ENCODE data around the gene STK11IP.

STK11IP gene

GRCh38 chr2:219629976-219630695 is 32.5 kb downstream of the STK11IP start:
- no peak for DNase-seq (ENCODE audit: low read depth)
- H3K4me3 ChIP-seq (ENCODE audit: low read depth, low read length), result no peak overlapping the region

- DNase-seq (ENCODE audit: low read depth), result no peak
Measured at GRCh38 chr2:219630770-219631405, 33.2 kb downstream of the STK11IP start.

GRCh38 chr2:219631406-219631891 is 33.8 kb downstream of the STK11IP start:
- DNase-seq (ENCODE audit: low read depth), result no peak
- no peak overlapping the region for H3K4me3 ChIP-seq (ENCODE audit: low read depth, low read length)

More at GRCh38 chr2:219630770-219631405, 33.2 kb downstream of the STK11IP start:
- H3K4me3 ChIP-seq (ENCODE audit: low read depth, low read length), result no peak overlapping the region

- DNase-seq (ENCODE audit: low read depth), result no peak
- no peak overlapping the region for H3K4me3 ChIP-seq (ENCODE audit: low read depth, low read length)
Measured at GRCh38 chr2:219631904-219632759, 34.5 kb downstream of the STK11IP start.

- DNase-seq (ENCODE audit: low read depth), result no peak
- H3K4me3 ChIP-seq (ENCODE audit: low read depth, low read length), result no peak overlapping the region
Measured at GRCh38 chr2:219632760-219633105, 35.1 kb downstream of the STK11IP start.

- no peak for DNase-seq (ENCODE audit: low read depth)
Measured at GRCh38 chr2:219633276-219634065, 35.8 kb downstream of the STK11IP start.

GRCh38 chr2:219634171-219634940 is 36.7 kb downstream of the STK11IP start:
- H3K4me3 ChIP-seq (ENCODE audit: low read depth, low read length), result no peak overlapping the region
- DNase-seq (ENCODE audit: low read depth), result no peak

More at GRCh38 chr2:219633276-219634065, 35.8 kb downstream of the STK11IP start:
- no peak overlapping the region for H3K4me3 ChIP-seq (ENCODE audit: low read depth, low read length)

GRCh38 chr2:219634951-219635751 is 37.5 kb downstream of the STK11IP start:
- DNase-seq (ENCODE audit: low read depth), result no peak
- H3K4me3 ChIP-seq (ENCODE audit: low read depth, low read length), result no peak overlapping the region

- DNase-seq (ENCODE audit: low read depth), result no peak
- no peak overlapping the region for H3K4me3 ChIP-seq (ENCODE audit: low read depth, low read length)
Measured at GRCh38 chr2:219636144-219636915, 38.7 kb downstream of the STK11IP start.

GRCh38 chr2:219636941-219637841 is 39.5 kb downstream of the STK11IP start:
- no peak for DNase-seq (ENCODE audit: low read depth)
- H3K4me3 ChIP-seq (ENCODE audit: low read depth, low read length), result no peak overlapping the region

GRCh38 chr2:219637842-219638185 is 40.2 kb downstream of the STK11IP start:
- no peak overlapping the region for H3K4me3 ChIP-seq (ENCODE audit: low read depth, low read length)
- no peak for DNase-seq (ENCODE audit: low read depth)

GRCh38 chr2:219638217-219638947 is 40.7 kb downstream of the STK11IP start:
- DNase-seq (ENCODE audit: low read depth), result no peak
- no peak overlapping the region for H3K4me3 ChIP-seq (ENCODE audit: low read depth, low read length)

GRCh38 chr2:219638948-219639755 is 41.5 kb downstream of the STK11IP start:
- no peak for DNase-seq (ENCODE audit: low read depth)
- no peak overlapping the region for H3K4me3 ChIP-seq (ENCODE audit: low read depth, low read length)

GRCh38 chr2:219641390-219642068 is 43.9 kb downstream of the STK11IP start:
- H3K4me3 ChIP-seq (ENCODE audit: low read depth, low read length), result no peak overlapping the region
- DNase-seq (ENCODE audit: low read depth), result no peak

Data from skeletal muscle cell (primary cell).